Caco-2 (cell line): ENCODE data around the gene KHDRBS1. TPM values are rescaled to one million over a fixed set of nuclear protein-coding genes. Genes with fewer than 3 reads are reported as not detected.

Experiments used
- BruUV-seq: library from RNA; stranded (reverse); fragments of 400-500 nt; replicated peaks from 2 replicates; lab custom pipeline; 2021; lab: Mats Ljungman, UMichigan
- CTCF ChIA-PET: fragments of 300-600 bp; sonication (Branson Sonifier 250); formaldehyde crosslinking; loops from one replicate; lab custom pipeline; 2022; ENCODE audit warnings: antibody characterized with exemption; lab: Charles Lee
- POLR2A ChIA-PET: fragments of 300-600 bp; sonication (Branson Sonifier 250); formaldehyde crosslinking; loops from one replicate; lab custom pipeline; 2022; ENCODE audit warnings: antibody characterized with exemption; lab: Charles Lee
- DNase-seq, 2 experiments: peaks; one replicate each; pipeline versions ENCODE4 v3.0.0 to v3.0.0-alpha.2; 2020 to 2022
- H3K27me3 ChIP-seq: replicated peaks from 2 replicates; pipeline ENCODE4 v1.6.0; 2011; ENCODE audit warnings: low read length; ENCODE audit not compliant: control insufficient read depth, insufficient read depth
- H3K36me3 ChIP-seq: 2 replicates; pipeline ENCODE4 v1.5.1; 2011; ENCODE audit warnings: low read length; ENCODE audit not compliant: control insufficient read depth, insufficient read depth
- H3K4me1 ChIP-seq: fragments of 250-450 bp; sonication (Bioruptor Pico); 2 replicates; pipeline ENCODE4 v1.5.1; 2020; ENCODE audit warnings: mild to moderate bottlenecking
- H3K4me3 ChIP-seq: 2 replicates; pipeline ENCODE4 v1.5.1; 2011; ENCODE audit warnings: low read depth, mild to moderate bottlenecking, control low read depth, low read length
- H3K9me3 ChIP-seq: fragments of 250-450 bp; sonication (Bioruptor Pico); 2 replicates; pipeline ENCODE4 v1.5.1; 2020; ENCODE audit warnings: mild to moderate bottlenecking, moderate library complexity
- H3K27ac Mint-ChIP-seq: one replicate; pipeline ENCODE4 v1.8.0; 2022; ENCODE audit warnings: mixed read lengths; ENCODE audit not compliant: unreplicated experiment
- H3K27me3 Mint-ChIP-seq: one replicate; pipeline ENCODE4 v1.8.0; 2022; ENCODE audit warnings: mixed read lengths; ENCODE audit not compliant: insufficient read depth, unreplicated experiment
- H3K36me3 Mint-ChIP-seq: one replicate; pipeline ENCODE4 v1.8.0; 2022; ENCODE audit warnings: mild to moderate bottlenecking, mixed read lengths; ENCODE audit not compliant: insufficient read depth, unreplicated experiment
- H3K4me1 Mint-ChIP-seq: one replicate; pipeline ENCODE4 v1.8.0; 2022; ENCODE audit warnings: low read depth, mixed read lengths; ENCODE audit not compliant: unreplicated experiment
- H3K4me3 Mint-ChIP-seq: one replicate; pipeline ENCODE4 v1.8.0; 2022; ENCODE audit warnings: mild to moderate bottlenecking, moderate library complexity, mixed read lengths; ENCODE audit not compliant: unreplicated experiment
- H3K9me3 Mint-ChIP-seq: one replicate; pipeline ENCODE4 v1.8.0; 2022; ENCODE audit warnings: mixed read lengths; ENCODE audit not compliant: unreplicated experiment
- CTCF ChIP-seq, 2 experiments: fragments of 200-600 bp in 1 of 2; IDR thresholded peaks; 1 replicate in 1 of 2; 2 replicates in 1 of 2; pipeline versions ENCODE4 v1.5.1 to v1.8.0; 2011 to 2022; ENCODE audit warnings: antibody characterized with exemption in 1 of 2, control low read depth in 1 of 2, inconsistent platforms in 1 of 2, low read depth in 1 of 2, low read length in 1 of 2, mild to moderate bottlenecking in 1 of 2, moderate library complexity in 1 of 2; ENCODE audit not compliant: insufficient read depth in 1 of 2, severe bottlenecking in 1 of 2, unreplicated experiment in 1 of 2
- intact Hi-C: fragments of 100-400 bp; cut with micrococcal nuclease; formaldehyde crosslinking; loops from one replicate; pipeline ENCODE4 v1.10.0; 2022; ENCODE audit not compliant: unreplicated experiment
- total RNA-seq: library from RNA; stranded (reverse); gene quantifications from 2 replicates; pipeline ENCODE4 v1.2.3, GENCODE V29; 2022

KHDRBS1 gene
- total RNA-seq, 1 experiment from 2014 or later, result 137 TPM

- BruUV-seq, result no TSS peak
- Mint-ChIP-seq H3K36me3 (peaks cover 46% of the 10 kb centered on the region), H3K27ac (no peak overlapping the region), H3K9me3 (no peaks in the 10 kb centered on the region), H3K4me1 (peaks cover 6% of the 10 kb centered on the region), H3K4me3 (no peak overlapping the region), H3K27me3 (no peaks in the 10 kb centered on the region)
- H3K4me3 ChIP-seq, result no peak overlapping the region
- no peaks in the 10 kb centered on the region for H3K27me3 ChIP-seq
- ChIA-PET CTCF (no interaction called here), POLR2A (interaction anchor here (0.7 kb wide), 1 partner anchor 277 kb away, joined by 4 read pairs; no protein-coding TSS in a partner anchor)
- no peaks in the 10 kb centered on the region for H3K9me3 ChIP-seq
- intact Hi-C loops, result no loop called here
- DNase-seq, result no peak
- no peaks in the 10 kb centered on the region for H3K36me3 ChIP-seq
- no peak for TF ChIP-seq CTCF (IDR thresholded peaks at IDR 0.05; ENCODE audit: insufficient read depth in 1 of 2, low read depth in 1 of 2, low read length in 1 of 2, severe bottlenecking in 1 of 2, unreplicated experiment in 1 of 2)
- H3K4me1 ChIP-seq, result no peaks in the 10 kb centered on the region
Measured at GRCh38 chr1:32066489-32066873, 52.8 kb downstream of the KHDRBS1 start.

GRCh38 chr1:32068957-32069588, 55.4 kb downstream of the KHDRBS1 start:
- Histone ChIP-seq H3K4me3 (no peak overlapping the region), H3K36me3 (no peaks in the 10 kb centered on the region), H3K9me3 (no peaks in the 10 kb centered on the region), H3K4me1 (no peaks in the 10 kb centered on the region), H3K27me3 (no peaks in the 10 kb centered on the region)
- H3K36me3 Mint-ChIP-seq, result peaks cover 25% of the 10 kb centered on the region
- ChIA-PET POLR2A (no interaction called here), CTCF (no interaction called here)
- no TSS peak for BruUV-seq
- no peaks in the 10 kb centered on the region for H3K9me3 Mint-ChIP-seq
- H3K4me3 Mint-ChIP-seq, result no peak overlapping the region
- no peak for TF ChIP-seq CTCF (IDR thresholded peaks at IDR 0.05; ENCODE audit: insufficient read depth in 1 of 2, low read depth in 1 of 2, low read length in 1 of 2, severe bottlenecking in 1 of 2, unreplicated experiment in 1 of 2)
- no peaks in the 10 kb centered on the region for H3K27me3 Mint-ChIP-seq
- no peak for DNase-seq
- no peak overlapping the region for H3K27ac Mint-ChIP-seq
- intact Hi-C loops, result no loop called here
- H3K4me1 Mint-ChIP-seq, result peaks cover 16% of the 10 kb centered on the region

- Histone ChIP-seq H3K4me3 (peak overlapping the region; percentile 79), H3K27me3 (no peaks in the 10 kb centered on the region), H3K36me3 (no peaks in the 10 kb centered on the region), H3K9me3 (no peaks in the 10 kb centered on the region), H3K4me1 (no peaks in the 10 kb centered on the region)
- peak overlapping the region; percentile 76 for H3K27ac Mint-ChIP-seq
- H3K27me3 Mint-ChIP-seq, result no peaks in the 10 kb centered on the region
- CTCF ChIA-PET, result interaction anchor here (1.2 to 2.2 kb wide), 2 partner anchors 9 to 28 kb away, joined by 4 to 9 read pairs; no protein-coding TSS in a partner anchor
- TSS peak; percentile 50 for BruUV-seq
- H3K9me3 Mint-ChIP-seq, result no peaks in the 10 kb centered on the region
- peaks cover 15% of the 10 kb centered on the region for H3K36me3 Mint-ChIP-seq
- peaks cover 16% of the 10 kb centered on the region for H3K4me1 Mint-ChIP-seq
- POLR2A ChIA-PET, result interaction anchor here (1.2 kb wide), 1 partner anchor 107 kb away, joined by 8 read pairs; the partner anchor contains the start of gene TXLNA
- DNase-seq, result no peak
- peak overlapping the region; percentile 88 for H3K4me3 Mint-ChIP-seq
- intact Hi-C loops, result loop anchor here (2.0 kb wide), 1 partner anchor 37 kb away; the partner anchor contains the start of gene KPNA6
- no peak for TF ChIP-seq CTCF (IDR thresholded peaks at IDR 0.05; ENCODE audit: insufficient read depth in 1 of 2, low read depth in 1 of 2, low read length in 1 of 2, severe bottlenecking in 1 of 2, unreplicated experiment in 1 of 2)
Measured at GRCh38 chr1:32071758-32072621, 58.3 kb downstream of the KHDRBS1 start.
